SW 1271 (cell line): Measurements from ENCODE around the gene C4orf50.

Experiments used
- DNase-seq, 2 experiments: peaks; one replicate each; lab custom pipeline; 2025; lab: John Stamatoyannopoulos, UW

Gene C4orf50

GRCh38 chr4:5921101-5921980, 96.9 kb downstream of the C4orf50 start:
- DNase-seq: no peak

GRCh38 chr4:5919571-5919970, 98.7 kb downstream of the C4orf50 start:
- DNase-seq: no peak

GRCh38 chr4:5919044-5919443, 99.2 kb downstream of the C4orf50 start:
- no peak for DNase-seq

GRCh38 chr4:5918331-5918985, 99.8 kb downstream of the C4orf50 start:
- no peak for DNase-seq

- DNase-seq: no peak
Measured at GRCh38 chr4:5917672-5918071, 100.6 kb downstream of the C4orf50 start.

GRCh38 chr4:5916229-5916628, 102.0 kb downstream of the C4orf50 start:
- no peak for DNase-seq

GRCh38 chr4:5913454-5913853, 104.8 kb downstream of the C4orf50 start:
- no peak for DNase-seq

GRCh38 chr4:5912614-5913019, 105.6 kb downstream of the C4orf50 start:
- DNase-seq: no peak

- no peak for DNase-seq
Measured at GRCh38 chr4:5908876-5909427, 109.3 kb downstream of the C4orf50 start.

GRCh38 chr4:5906191-5906590, 112.0 kb downstream of the C4orf50 start:
- DNase-seq: no peak

GRCh38 chr4:5905714-5906113, 112.5 kb downstream of the C4orf50 start:
- DNase-seq: no peak

- no peak for DNase-seq
Measured at GRCh38 chr4:5900844-5901243, 117.4 kb downstream of the C4orf50 start.

- no peak for DNase-seq
Measured at GRCh38 chr4:5899881-5900280, 118.3 kb downstream of the C4orf50 start.

GRCh38 chr4:5899396-5899795, 118.8 kb downstream of the C4orf50 start:
- no peak for DNase-seq

GRCh38 chr4:5897674-5898073, 120.6 kb downstream of the C4orf50 start:
- DNase-seq: no peak

- DNase-seq: no peak
Measured at GRCh38 chr4:5895287-5895686, 122.9 kb downstream of the C4orf50 start.

GRCh38 chr4:5894266-5894665, 124.0 kb downstream of the C4orf50 start:
- DNase-seq: no peak

- no peak for DNase-seq
Measured at GRCh38 chr4:5893591-5893990, 124.6 kb downstream of the C4orf50 start.

- DNase-seq: no peak
Measured at GRCh38 chr4:5893004-5893580, 125.1 kb downstream of the C4orf50 start, which contains the start of gene CRMP1. Gene CRMP1 (minus strand): TSS chr4:5893086. CDS start chr4:5892969, 117 bp downstream.

GRCh38 chr4:5892323-5893003, 125.8 kb downstream of the C4orf50 start:
- no peak for DNase-seq

- no peak for DNase-seq
Measured at GRCh38 chr4:5891563-5892322, 126.5 kb downstream of the C4orf50 start.
